Suppressor macrophage treated with lipopolysaccharide for 4 hours (primary cell): ENCODE measurements around the gene SCGB1A1.

Experiments used
- DNase-seq: peaks from one replicate; pipeline ENCODE4 v3.0.0-alpha.2; 2020

SCGB1A1 gene

DNA sequence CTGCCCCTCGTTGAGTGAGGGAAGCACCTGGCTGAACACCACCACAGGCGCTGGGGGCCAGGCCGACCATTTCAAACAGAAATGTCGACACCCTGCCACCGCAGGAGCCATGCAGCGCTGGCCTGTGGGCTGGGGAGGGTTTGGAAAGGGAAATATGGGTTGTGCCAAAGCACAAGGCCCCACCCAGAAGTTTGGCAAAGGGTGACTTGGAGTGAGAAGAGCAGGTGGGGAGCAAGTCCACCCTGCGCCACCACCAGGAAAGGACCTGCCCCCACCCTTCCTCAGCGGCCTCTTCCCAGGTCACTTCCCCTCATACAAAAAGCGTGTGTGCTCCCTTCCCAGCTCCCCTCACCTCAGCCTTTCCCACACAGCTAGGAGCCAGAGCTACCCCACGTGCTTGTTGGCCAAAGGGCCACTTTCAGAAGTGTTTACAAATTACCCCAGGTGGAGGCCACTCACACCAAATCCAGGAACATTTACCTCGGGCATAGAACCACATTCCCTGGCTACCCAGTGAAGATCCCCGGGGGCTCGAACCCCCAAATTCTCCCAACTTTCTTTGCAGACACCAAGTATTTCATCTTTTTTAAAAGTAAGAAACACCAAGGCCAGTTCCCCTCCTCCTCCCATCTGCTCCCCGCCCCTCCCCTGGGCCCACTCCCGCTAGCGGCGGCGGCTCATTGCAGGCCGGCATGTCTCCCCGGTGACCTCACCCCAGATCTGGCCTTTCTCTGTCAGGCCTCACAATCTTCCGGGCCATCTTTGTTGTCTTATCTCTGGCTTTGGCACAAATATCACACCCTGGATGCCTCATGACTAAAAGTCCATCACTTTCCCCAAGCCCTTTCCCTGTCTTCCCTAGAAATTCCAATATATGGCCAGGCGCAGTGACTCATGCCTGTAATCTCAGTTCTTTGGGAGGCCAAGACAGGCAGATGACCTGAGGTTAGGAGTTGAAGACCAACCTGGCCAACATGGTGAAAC is 20.5 kb upstream of the SCGB1A1 start:
- no peak for DNase-seq

- no peak for DNase-seq
Measured at GRCh38 chr11:62399172-62399877, 19.5 kb upstream of the SCGB1A1 start.

DNA sequence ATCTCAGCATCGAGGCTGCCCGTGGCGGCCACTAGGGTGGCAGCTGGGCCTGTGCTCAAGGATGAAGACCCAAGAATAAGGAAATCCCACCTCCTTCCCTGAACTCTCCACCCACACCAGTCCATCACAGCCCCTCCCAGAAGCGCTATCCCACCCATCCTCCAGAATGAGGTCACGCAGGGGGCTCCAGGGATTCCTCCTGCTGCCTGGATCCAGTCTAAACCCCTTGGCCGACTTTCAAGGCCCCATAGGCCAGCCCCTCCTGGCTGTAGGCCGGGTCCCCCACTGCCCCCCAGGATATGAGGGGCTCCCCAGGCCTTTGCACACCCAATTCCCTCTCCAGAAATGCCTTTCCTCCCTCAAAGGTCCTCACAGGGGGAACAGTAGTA is 19.0 kb upstream of the SCGB1A1 start:
- no peak for DNase-seq

DNA sequence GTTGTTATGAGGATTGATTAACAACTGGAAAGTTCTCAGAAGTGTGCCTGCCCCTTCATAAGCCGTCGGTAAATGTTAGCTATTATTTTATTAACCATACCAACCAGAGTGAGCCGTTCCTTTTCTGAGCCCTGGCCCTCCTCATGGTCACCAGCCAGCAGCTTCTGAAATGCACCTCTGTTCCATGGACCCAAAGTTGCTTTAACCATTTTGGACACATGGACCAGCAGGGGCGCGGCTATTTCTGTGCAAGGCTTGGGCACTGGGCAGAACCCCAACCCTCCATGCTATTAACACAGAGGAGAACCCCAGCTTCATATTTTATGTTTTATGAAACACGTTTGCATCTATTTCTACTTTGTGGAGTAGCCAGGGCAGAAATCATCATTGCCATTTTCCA is 18.6 kb upstream of the SCGB1A1 start:
- DNase-seq = no peak

GRCh38 chr11:62400760-62401159 is 18.1 kb upstream of the SCGB1A1 start:
- DNase-seq = no peak

- DNase-seq = no peak
Measured at GRCh38 chr11:62401356-62401755, 17.5 kb upstream of the SCGB1A1 start.

GRCh38 chr11:62401811-62402210 is 17.0 kb upstream of the SCGB1A1 start:
- DNase-seq = no peak

DNA sequence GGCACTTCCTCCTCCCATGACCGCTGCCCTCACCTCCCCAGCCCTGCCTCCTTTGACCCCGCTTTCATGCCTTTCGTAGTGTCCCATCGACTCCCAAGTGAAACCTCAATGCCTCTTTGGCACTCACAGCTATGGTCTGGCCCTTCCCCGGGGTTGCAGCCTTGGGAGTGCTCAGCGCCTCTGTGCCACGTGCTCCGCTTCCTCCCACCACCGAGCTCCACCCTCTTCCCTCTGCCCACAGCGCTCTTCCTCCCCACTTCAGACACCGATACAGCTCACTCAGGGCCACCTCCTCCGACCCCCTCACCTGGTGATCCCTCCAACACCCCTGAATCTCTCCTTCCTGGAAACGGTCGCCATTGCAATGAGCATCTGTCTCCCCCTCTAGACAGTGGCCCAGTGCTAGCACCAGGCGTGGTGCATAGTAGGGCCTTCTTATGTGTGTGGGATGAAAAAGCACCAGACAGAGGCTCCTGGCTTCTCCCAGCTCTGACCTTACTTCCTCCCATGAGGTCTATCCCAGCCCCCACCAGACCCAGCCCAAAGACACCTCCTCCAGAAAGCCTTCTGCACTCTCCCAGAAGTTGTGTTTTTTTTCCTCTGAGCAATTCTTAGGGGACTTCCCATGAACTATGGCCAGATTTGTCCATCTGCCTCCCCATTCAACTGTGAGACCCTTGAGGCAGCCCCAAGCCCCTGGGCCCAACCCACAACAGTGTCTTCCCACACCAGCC is 16.4 kb upstream of the SCGB1A1 start:
- peak; percentile 47 for DNase-seq

- no peak for DNase-seq
Measured at GRCh38 chr11:62402960-62403730, 15.7 kb upstream of the SCGB1A1 start.

DNA sequence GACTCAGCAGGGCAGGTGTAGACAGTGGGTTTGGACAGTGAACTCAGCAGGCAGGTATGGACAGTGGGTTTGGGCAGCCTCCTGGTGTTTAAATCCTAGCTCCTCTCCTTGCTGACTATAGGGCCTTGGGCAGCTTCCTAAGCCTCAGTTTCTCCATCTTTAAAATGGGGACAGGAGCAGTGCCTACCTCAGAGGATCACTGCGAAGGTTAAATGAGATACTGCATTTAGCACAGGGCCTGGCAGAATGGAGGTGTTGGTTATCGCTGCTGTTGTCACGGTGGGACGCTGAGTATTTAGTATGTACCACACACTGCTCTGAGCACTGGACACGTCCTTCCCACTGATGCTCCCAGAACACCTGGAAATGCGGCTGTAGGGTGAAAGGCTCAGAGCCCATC is 14.4 kb upstream of the SCGB1A1 start:
- no peak for DNase-seq

- no peak for DNase-seq
Measured at GRCh38 chr11:62404901-62405300, 13.9 kb upstream of the SCGB1A1 start.

GRCh38 chr11:62406034-62406433 is 12.8 kb upstream of the SCGB1A1 start:
- DNase-seq = no peak

GRCh38 chr11:62409831-62410230 is 9.0 kb upstream of the SCGB1A1 start:
- no peak for DNase-seq

- no peak for DNase-seq
Measured at GRCh38 chr11:62410972-62411371, 7.9 kb upstream of the SCGB1A1 start.

DNA sequence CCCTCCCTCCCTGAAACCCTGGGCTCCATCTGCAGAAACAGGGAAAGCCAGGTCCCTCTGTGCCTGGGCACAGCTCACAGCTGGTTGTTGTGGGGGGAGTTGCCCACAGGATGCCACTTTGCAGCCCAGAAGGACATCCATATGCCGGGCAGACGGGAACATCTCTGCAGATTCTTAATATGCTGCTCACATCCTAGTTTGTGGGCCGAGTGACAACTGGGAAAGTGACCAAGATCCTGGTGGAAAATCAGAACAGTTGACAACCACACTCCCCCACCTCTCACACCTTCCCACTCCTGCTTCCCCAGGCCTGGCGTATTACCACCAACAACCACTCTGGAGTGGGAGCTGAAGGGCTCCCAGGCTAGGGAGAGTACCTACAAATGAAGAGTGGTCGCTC is 7.3 kb upstream of the SCGB1A1 start:
- no peak for DNase-seq

DNA sequence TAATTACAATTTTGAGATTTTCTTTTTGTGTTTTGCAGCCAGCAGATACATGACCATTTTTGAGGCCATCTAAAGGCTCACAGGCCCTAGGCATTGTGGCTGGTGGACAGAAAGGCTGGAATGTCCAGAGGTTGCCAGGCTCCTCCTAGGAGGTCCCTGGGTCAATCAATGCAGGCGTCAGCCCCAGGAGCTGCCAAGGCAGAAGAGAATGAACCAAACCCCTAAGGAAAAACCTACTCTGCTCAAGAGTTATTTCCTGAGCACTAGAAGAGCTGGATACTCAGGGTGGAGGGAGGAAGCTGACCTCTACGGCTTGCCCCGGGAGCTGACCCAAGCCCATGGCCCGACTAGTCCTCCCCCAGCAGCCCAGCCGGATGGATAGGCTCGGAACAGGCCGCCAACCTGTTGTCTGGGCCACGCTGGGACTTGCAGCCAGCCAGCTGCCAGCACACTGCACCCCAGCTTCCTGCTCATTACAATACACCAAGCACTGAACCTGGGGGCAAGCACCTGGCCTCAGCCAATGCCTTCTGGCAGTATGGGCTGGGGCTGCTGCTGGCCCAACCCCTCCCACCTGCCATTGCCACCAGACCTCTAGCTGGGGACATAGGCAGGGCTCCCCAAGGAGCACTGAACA is 5.7 kb upstream of the SCGB1A1 start:
- DNase-seq = no peak

DNA sequence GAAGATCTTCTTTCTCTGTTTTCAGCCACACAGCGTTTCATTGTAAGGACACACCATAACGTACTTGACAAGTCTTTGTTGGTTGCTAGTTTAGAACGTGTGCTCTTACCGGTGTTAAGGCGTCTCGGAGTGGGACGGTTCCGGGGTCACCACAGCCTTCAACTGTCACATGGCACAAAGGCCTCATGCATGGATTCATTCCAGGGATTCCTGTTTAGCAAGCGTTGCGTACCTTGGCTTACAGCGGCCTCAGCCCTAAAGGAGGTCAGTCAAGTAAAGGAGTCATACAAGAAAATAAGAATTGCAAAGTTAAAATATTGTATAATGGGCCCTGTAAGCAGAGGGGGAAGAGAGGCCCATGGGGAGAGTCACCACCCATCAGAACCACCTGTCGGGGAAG is 2.2 kb upstream of the SCGB1A1 start:
- DNase-seq = no peak

DNA sequence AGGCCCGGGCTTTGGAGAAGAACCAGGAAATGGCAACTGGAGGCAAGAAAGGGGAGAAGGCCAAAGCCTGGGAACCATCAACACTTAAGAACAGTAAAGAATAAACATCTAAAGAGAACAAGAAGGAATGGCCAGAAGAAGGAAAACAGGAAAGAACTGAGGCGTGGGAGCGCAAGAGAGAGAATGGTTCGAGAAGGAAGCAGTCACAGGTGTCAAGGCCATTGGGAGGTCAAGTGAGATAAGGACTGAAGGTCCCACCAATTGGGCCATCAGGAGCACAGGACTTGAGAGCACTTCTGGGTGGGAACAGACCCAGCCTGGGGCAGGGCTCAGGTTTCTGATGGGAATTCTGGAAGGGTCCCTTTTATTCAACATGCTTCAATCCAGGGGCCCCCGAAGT is 697 bp upstream of the SCGB1A1 start:
- no peak for DNase-seq

- no peak for DNase-seq
Measured at GRCh38 chr11:62419314-62419929, 589 bp downstream of the SCGB1A1 start.

DNA sequence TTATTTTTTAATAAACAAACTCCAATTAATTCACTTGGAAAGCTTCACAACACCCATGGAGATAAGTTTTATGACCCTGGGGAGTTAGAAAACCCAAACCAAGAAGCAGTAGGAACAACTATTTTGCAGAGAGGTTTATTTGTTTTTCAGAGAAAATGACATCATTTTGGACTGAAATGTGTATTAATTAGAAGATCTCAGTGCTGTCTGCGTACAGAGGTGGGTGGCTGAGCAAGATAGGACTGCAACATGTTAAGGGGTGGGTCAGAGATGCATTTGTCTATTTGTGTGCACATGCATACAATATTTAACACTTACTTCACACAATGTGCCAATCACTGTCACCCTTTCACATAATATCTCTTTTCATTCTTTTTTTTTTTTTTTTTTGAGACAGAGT is 1.1 kb downstream of the SCGB1A1 start:
- no peak for DNase-seq

DNA sequence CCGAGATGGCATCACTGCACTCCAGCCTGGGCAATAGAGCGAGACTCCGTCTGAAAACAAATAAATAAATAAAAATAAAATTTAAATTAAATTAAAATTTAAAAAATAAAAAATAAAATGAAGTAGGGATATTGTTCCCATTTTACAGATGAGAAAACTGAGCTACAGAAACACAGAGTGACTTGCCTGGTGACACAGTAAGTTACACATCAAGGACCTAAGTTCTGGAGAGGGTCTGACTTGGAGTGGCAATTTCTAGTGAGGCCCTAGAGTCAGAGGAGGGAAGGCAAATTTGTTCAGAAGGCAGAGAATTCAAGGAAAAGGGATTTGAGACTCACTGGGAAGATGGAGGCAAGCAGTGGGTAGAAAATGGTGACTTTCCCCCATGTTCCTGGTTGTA is 2.0 kb downstream of the SCGB1A1 start:
- no peak for DNase-seq

GRCh38 chr11:62421996-62422395 is 3.2 kb downstream of the SCGB1A1 start:
- no peak for DNase-seq
